Stimulated activated memory B cell treated with anti-CD40 and anti-IgM and Interleukin-4, amounts not matched to agents 10 μg/mL and 1 μg/mL and 100 μg/mL, for 72 hours (primary cell): ENCODE measurements around the gene FNDC5.

ENCODE experiments used
- ATAC-seq: fragments of 150-1000 bp; cut with Tn5 transposase; 2 replicates; pipeline ENCODE4 v1.10.0; 2021
- H3K27ac Mint-ChIP-seq: one replicate; pipeline ENCODE4 v1.8.0; 2022; ENCODE audit warnings: mild to moderate bottlenecking, mixed read lengths
- H3K27me3 Mint-ChIP-seq: one replicate; pipeline ENCODE4 v1.8.0; 2022; ENCODE audit warnings: mixed read lengths
- H3K36me3 Mint-ChIP-seq: one replicate; pipeline ENCODE4 v1.8.0; 2022; ENCODE audit warnings: mixed read lengths
- H3K4me1 Mint-ChIP-seq: one replicate; pipeline ENCODE4 v1.8.0; 2022; ENCODE audit warnings: mixed read lengths
- H3K4me3 Mint-ChIP-seq: one replicate; pipeline ENCODE4 v1.8.0; 2022; ENCODE audit warnings: mild to moderate bottlenecking, moderate library complexity, mixed read lengths
- H3K9me3 Mint-ChIP-seq: one replicate; pipeline ENCODE4 v1.8.0; 2022; ENCODE audit warnings: mixed read lengths

FNDC5 gene

DNA sequence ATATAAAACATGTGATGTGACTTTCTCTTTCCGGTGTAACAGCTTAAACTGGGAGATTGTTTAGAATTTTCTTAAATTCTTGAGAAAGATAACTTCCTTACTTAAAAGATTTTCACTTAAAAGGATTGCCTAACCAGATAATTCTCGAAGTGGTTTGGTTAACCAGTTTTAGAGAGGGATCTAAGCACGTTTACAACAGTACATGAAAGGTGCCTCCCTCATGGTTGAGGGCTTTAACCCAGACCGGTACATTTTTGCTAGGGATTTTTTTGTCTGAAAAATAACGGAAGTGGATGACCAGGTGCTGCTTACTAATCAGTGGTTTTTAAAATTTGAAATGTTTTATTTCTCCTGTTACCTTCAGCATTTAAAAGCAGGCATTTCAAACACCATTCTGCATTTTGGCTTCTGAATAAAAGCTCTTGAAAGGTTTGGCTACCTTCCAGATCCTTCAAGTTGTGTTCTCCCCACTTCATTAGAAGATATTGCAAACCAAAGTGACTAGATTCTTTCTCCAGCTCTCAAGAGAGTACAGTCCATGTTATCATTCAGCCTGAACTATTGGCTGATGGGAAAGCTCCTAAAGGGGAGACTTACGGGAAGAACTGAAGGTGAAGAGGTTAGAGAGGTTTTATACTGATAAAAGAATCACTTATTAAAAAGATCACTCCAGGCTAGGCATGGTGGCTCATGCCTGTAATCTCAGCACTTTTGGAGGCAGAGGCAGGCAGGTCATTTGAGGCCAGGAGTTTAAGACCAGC, 40.4 kb downstream of the FNDC5 start:
- H3K9me3 Mint-ChIP-seq = no peaks in the 10 kb centered on the region
- no peak for ATAC-seq
- H3K4me3 Mint-ChIP-seq = no peak overlapping the region
- H3K27me3 Mint-ChIP-seq = no peaks in the 10 kb centered on the region
- H3K4me1 Mint-ChIP-seq = peaks cover 15% of the 10 kb centered on the region
- H3K27ac Mint-ChIP-seq = peak overlapping the region; percentile 35
- H3K36me3 Mint-ChIP-seq = peaks cover 60% of the 10 kb centered on the region

- Mint-ChIP-seq H3K36me3 (peaks cover 50% of the 10 kb centered on the region), H3K27ac (no peak overlapping the region), H3K27me3 (no peaks in the 10 kb centered on the region), H3K9me3 (no peaks in the 10 kb centered on the region), H3K4me1 (peaks cover 15% of the 10 kb centered on the region), H3K4me3 (no peak overlapping the region)
- no peak for ATAC-seq
Measured at GRCh38 chr1:32828341-32828740, 42.4 kb downstream of the FNDC5 start.

DNA sequence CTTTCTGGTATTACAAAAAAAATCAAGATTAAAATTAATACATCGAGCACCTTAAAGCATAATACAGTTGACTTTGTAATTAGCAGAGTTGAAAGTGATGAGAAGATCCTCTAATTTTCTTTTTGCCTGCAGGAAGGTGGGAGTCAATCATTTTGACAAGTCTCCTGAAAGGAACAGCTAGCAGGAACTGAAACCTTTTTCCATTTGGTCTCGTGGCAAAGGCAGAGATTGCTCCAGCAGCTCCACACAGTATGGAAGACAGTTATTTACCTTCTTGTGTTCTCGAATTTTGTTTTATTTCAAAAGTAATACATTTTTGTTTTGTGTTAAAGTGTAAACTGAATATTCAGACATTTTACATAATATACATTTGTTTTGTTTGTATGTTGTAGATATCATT, 45.5 kb downstream of the FNDC5 start:
- Mint-ChIP-seq H3K9me3 (no peaks in the 10 kb centered on the region), H3K36me3 (peaks cover 32% of the 10 kb centered on the region)

DNA sequence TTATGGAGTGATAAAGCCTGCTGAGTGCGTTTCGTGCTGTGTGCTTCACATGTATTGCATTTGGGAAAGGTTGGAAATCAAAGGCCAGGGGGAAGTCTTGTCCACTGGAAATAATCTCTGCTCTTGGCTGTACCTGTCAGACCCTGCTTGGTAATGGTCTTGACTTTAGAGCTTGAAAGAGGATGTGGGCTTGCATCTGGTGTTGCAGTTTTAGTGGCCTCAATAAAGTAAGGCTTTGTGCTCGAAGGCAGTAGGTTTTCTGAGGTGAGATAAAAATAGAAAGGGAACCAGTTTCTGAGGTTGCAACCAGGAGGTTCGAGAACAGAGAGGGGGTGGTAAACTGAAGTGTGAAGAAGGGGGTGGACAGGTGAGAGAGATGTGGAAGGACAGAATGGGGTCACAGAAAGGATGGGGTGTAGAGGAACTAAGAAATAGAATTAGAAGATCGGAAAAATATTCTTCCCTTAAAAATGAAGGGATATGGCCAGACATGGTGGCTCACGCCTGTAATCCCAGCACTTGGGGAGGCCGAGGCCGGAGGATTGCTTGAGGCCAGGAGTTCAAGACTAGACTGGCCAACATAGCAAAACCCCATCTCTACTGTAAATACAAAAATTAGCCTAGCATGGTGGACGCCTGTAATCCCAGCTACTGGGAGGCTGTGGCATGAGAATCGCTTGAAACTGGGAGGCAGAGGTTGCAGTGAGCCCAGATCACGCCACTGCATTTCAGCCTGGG, 51.7 kb downstream of the FNDC5 start:
- peak; percentile 48 for ATAC-seq
- Mint-ChIP-seq H3K4me3 (peak overlapping the region; percentile 96), H3K27me3 (no peaks in the 10 kb centered on the region), H3K4me1 (peaks cover 50% of the 10 kb centered on the region), H3K9me3 (no peaks in the 10 kb centered on the region), H3K36me3 (peaks cover 5% of the 10 kb centered on the region), H3K27ac (peak overlapping the region; percentile 87)

More for the DNA sequence above, 45.5 kb downstream of the FNDC5 start:
- Mint-ChIP-seq H3K27me3 (no peaks in the 10 kb centered on the region), H3K27ac (no peak overlapping the region), H3K4me1 (peaks cover 29% of the 10 kb centered on the region), H3K4me3 (no peak overlapping the region)
- no peak for ATAC-seq

GRCh38 chr1:32817815-32818786, 52.6 kb downstream of the FNDC5 start:
- Mint-ChIP-seq H3K4me1 (peaks cover 58% of the 10 kb centered on the region), H3K36me3 (peaks cover 13% of the 10 kb centered on the region), H3K4me3 (peak overlapping the region; percentile 96), H3K27ac (peak overlapping the region; percentile 87), H3K27me3 (no peaks in the 10 kb centered on the region), H3K9me3 (no peaks in the 10 kb centered on the region)
- peak; percentile 35 for ATAC-seq

- Mint-ChIP-seq H3K4me1 (peaks cover 60% of the 10 kb centered on the region), H3K9me3 (no peaks in the 10 kb centered on the region), H3K4me3 (peak within 1 kb of the TSS; percentile 96), H3K27me3 (no peaks in the 10 kb centered on the region), H3K27ac (peak within 1 kb of the TSS; percentile 87), H3K36me3 (peaks cover 17% of the 10 kb centered on the region)
- ATAC-seq = peak; percentile 98
Measured at GRCh38 chr1:32817159-32817814, 53.4 kb downstream of the FNDC5 start, which contains the start of the genes S100PBP and YARS1. Gene S100PBP, plus strand, starts transcription at chr1:32817653. Its CDS starts 8,447 bp downstream, at chr1:32826100. Gene YARS1, minus strand, starts transcription at chr1:32817358. Its CDS starts 114 bp downstream, at chr1:32817244.

DNA sequence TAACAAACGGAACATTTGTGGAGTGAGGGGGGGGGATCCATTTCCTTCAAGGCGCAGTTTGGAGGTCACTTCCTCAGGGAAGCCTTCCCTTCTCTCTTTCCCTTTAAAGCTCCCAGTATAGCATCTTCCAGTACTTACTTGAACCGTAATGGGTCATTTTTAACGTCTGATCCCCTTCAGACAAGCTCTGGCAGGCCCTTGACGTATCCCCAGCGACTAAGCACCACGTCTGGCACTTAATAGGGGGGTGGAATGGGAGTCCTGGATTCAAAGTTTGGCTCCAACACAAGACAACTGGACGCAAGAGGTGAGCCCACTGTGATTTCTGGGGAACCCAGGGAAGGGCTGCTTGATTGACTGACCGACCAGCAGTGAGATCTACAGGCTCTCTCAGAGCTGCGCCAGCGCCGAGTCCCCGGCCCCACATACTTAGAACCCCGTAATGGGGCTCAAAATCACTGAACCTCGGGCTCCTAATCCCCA, 54.0 kb downstream of the FNDC5 start:
- peak overlapping the region; percentile 96 for H3K4me3 Mint-ChIP-seq
- peak; percentile 18 for ATAC-seq
- H3K4me1 Mint-ChIP-seq = peaks cover 55% of the 10 kb centered on the region
- H3K9me3 Mint-ChIP-seq = no peaks in the 10 kb centered on the region
- H3K27ac Mint-ChIP-seq = peak overlapping the region; percentile 87
- no peaks in the 10 kb centered on the region for H3K27me3 Mint-ChIP-seq
- peaks cover 17% of the 10 kb centered on the region for H3K36me3 Mint-ChIP-seq

DNA sequence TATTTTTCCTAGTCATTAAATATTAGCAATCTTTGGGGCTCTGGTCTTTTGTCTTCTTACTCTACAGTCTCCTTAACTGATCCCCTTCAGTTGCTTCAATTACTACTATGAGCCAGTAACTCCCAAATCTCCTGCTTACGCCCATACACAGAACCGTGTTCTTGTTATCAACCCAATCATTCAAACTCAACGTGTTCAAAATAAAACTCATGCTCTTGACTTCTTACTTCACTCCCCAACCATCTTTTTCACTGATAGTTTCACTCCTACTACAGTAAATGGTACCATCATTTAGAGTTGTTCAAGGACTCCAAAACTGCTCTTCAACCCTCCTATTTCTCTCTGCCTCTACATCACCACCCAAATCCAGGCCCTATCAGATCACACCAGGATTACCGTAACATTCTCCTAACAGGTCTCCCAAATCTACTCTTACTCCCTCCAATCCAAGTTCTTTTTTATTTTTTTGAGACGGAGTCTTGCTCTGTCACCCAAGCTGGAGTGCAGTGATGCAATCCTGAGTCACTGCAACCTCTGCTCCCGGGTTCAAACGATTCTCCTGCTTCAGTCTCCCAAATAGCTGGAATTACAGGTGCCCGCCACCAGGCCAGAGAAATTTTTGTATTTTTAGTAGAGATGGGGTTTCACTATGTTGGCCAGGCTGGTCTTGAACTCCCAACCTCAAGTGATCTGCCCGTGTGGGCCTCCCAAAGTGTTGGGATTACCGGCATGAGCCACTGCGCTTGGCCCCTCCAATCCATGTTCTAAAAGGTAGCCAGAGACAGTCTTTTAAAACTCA, 56.6 kb downstream of the FNDC5 start:
- Mint-ChIP-seq H3K36me3 (peaks cover 37% of the 10 kb centered on the region), H3K4me1 (peaks cover 42% of the 10 kb centered on the region), H3K27me3 (no peaks in the 10 kb centered on the region), H3K27ac (no peak overlapping the region), H3K9me3 (no peaks in the 10 kb centered on the region), H3K4me3 (no peak overlapping the region)
- ATAC-seq = no peak
